GM12878 (cell line): ENCODE data around the gene CPB2. TPM values are rescaled to one million over a fixed set of nuclear protein-coding genes. Genes with fewer than 3 reads are reported as not detected.

Experiments
- ATAC-seq: fragments of 200-7000 bp; cut with Tn5 transposase; 3 replicates; pipeline ENCODE4 v1.9.1; 2020; ENCODE audit warnings: mild to moderate bottlenecking, moderate library complexity
- BruUV-seq: library from RNA; stranded (reverse); fragments of 400-500 nt; replicated peaks from 2 replicates; lab custom pipeline; 2021; lab: Mats Ljungman, UMichigan
- CTCF ChIA-PET: fragments of 300-600 bp; sonication (Branson Sonifier 250); formaldehyde crosslinking; extraction: SDS; loops from one replicate; lab custom pipeline; 2021; ENCODE audit warnings: inconsistent platforms; lab: Yijun Ruan, JAX
- POLR2A ChIA-PET: fragments of 350-600 bp; formaldehyde crosslinking; extraction: SDS; loops from one replicate; lab custom pipeline; 2021; ENCODE audit warnings: inconsistent platforms; lab: Charles Lee
- RAD21 ChIA-PET: fragments of 300-600 bp; sonication (Branson Sonifier 250); formaldehyde crosslinking; loops from one replicate; lab custom pipeline; 2023; ENCODE audit warnings: antibody characterized with exemption; ENCODE audit not compliant: unreplicated experiment; lab: Charles Lee
- SMC1A ChIA-PET: fragments of 300-600 bp; sonication (Branson Sonifier 250); formaldehyde crosslinking; loops from one replicate; lab custom pipeline; 2023; ENCODE audit not compliant: unreplicated experiment, uncharacterized antibody; lab: Charles Lee
- DNase-seq: peaks from one replicate; pipeline ENCODE4 v3.0.0-alpha.2; 2011; ENCODE audit warnings: low read depth, low spot score
- FAIRE-seq: peaks from 3 replicates; lab custom pipeline; 2011; peaks lifted over from hg19 to GRCh38; lab: Jason Lieb, UNC
- H2AFZ ChIP-seq: 2 replicates; pipeline ENCODE4 v1.6.0; 2011; ENCODE audit warnings: low read depth, low read length, control low read depth; ENCODE audit not compliant: control insufficient read depth
- H3K27ac ChIP-seq: 2 replicates; pipeline ENCODE4 v1.5.1; 2011; ENCODE audit warnings: control low read depth; ENCODE audit not compliant: control insufficient read depth, insufficient read depth
- H3K27me3 ChIP-seq, 2 experiments: replicated peaks in 1 of 2; 2 replicates each; pipeline versions ENCODE4 v1.6.0 to v1.6.1; 2011; ENCODE audit warnings: low read length in 1 of 2; ENCODE audit not compliant: control insufficient read depth in 2 of 2, insufficient read depth in 2 of 2
- H3K36me3 ChIP-seq, 2 experiments: 2 replicates each; pipeline ENCODE4 v1.5.1; 2011; ENCODE audit warnings: low read length in 1 of 2; ENCODE audit not compliant: control insufficient read depth in 2 of 2, insufficient read depth in 2 of 2
- H3K4me1 ChIP-seq: 2 replicates; pipeline ENCODE4 v1.6.1; 2011; ENCODE audit warnings: mild to moderate bottlenecking, low read length, moderate library complexity, mixed read lengths; ENCODE audit not compliant: control insufficient read depth, insufficient read depth
- H3K4me2 ChIP-seq: 2 replicates; pipeline ENCODE4 v1.6.0; 2011; ENCODE audit warnings: control low read depth; ENCODE audit not compliant: control insufficient read depth, insufficient read depth
- H3K4me3 ChIP-seq: fragments of 200-600 bp; sonication (generic); 2 replicates; pipeline ENCODE4 v1.5.1; 2016
- H3K79me2 ChIP-seq: 2 replicates; pipeline ENCODE4 v1.6.0; 2011; ENCODE audit warnings: low read length; ENCODE audit not compliant: control insufficient read depth, insufficient read depth
- H3K9ac ChIP-seq: 2 replicates; pipeline ENCODE4 v1.8.0; 2011; ENCODE audit warnings: low read length, control low read depth, mixed read lengths; ENCODE audit not compliant: control insufficient read depth, insufficient read depth
- H3K9me3 ChIP-seq: replicated peaks from 3 replicates; pipeline ENCODE4 v1.5.1; 2011; ENCODE audit warnings: mild to moderate bottlenecking, low read length; ENCODE audit not compliant: control insufficient read depth, insufficient read depth
- H4K20me1 ChIP-seq: 2 replicates; pipeline ENCODE4 v1.6.0; 2011; ENCODE audit not compliant: control insufficient read depth, insufficient read depth
- CBFB ChIP-seq: IDR thresholded peaks from 2 replicates; pipeline ENCODE4 v1.6.1; 2016; ENCODE audit warnings: antibody characterized with exemption, low read depth
- ETV6 ChIP-seq, 2 experiments: fragments of 450-650 bp in 1 of 2; IDR thresholded peaks in 1 of 2; conservative IDR thresholded peaks in 1 of 2; 2 replicates each; pipeline ENCODE4 v1.6.1; 2014; ENCODE audit warnings: antibody characterized with exemption in 1 of 2, borderline replicate concordance in 1 of 2, low read depth in 1 of 2, mild to moderate bottlenecking in 1 of 2, moderate library complexity in 1 of 2
- NFXL1 ChIP-seq: fragments of 450-650 bp; IDR thresholded peaks from 2 replicates; pipeline ENCODE4 v1.6.1; 2017; ENCODE audit warnings: antibody characterized with exemption, mild to moderate bottlenecking, borderline replicate concordance
- POLR2A ChIP-seq: IDR thresholded peaks from 2 replicates; pipeline ENCODE4 v1.6.1; 2011; ENCODE audit warnings: low read depth, mild to moderate bottlenecking, low read length
- SUPT20H ChIP-seq: IDR thresholded peaks from 2 replicates; pipeline ENCODE4 v1.6.1; 2011; ENCODE audit warnings: low read depth, mild to moderate bottlenecking, low read length, moderate library complexity, borderline replicate concordance; ENCODE audit not compliant: control insufficient read depth
- ZBED1 ChIP-seq: IDR thresholded peaks from 2 replicates; pipeline ENCODE4 v1.6.1; 2016; ENCODE audit warnings: borderline replicate concordance
- ZNF24 ChIP-seq: fragments of 450-650 bp; IDR thresholded peaks from 2 replicates; pipeline ENCODE4 v1.6.1; 2017; ENCODE audit warnings: antibody characterized with exemption, mild to moderate bottlenecking
- WGBS: methylation state at CpG from one replicate; pipeline ENCODE4 v1.1.6; 2016; ENCODE audit warnings: low lambda C conversion rate; ENCODE audit not compliant: insufficient replicate concordance, insufficient coverage; ENCODE audit errors: missing lambda C conversion rate; 5-methylcytosine and 5-hydroxymethylcytosine counted together
- in situ Hi-C: fragments of 300-500 bp; cut with MboI; formaldehyde crosslinking; loops from 9 replicates; pipeline ENCODE4 v1.14.3; 2018; ENCODE audit warnings: mixed read lengths
- intact Hi-C: fragments of 100-400 bp; cut with micrococcal nuclease; formaldehyde crosslinking; loops from one replicate; pipeline ENCODE4 v1.14.2; 2022; ENCODE audit not compliant: unreplicated experiment
- polyA plus RNA-seq, 11 experiments: library from polyadenylated mRNA; depleted of rRNA in 4 of 11; unstranded in 6 of 11; stranded (reverse) in 5 of 11; fragments of >200 nt; fragmentation: Nextera tagmentation in 4 of 11; fragmentation: Illumina TruSeq in 1 of 11; extraction: Ambion mirVana in 4 of 11; extraction: Trizol in 1 of 11; gene quantifications; 1 replicate in 1 of 11; 2 replicates in 10 of 11; pipeline versions ENCODE4 v1.2.1 to v1.2.3, GENCODE V29; 2011 to 2016; ENCODE audit warnings: inconsistent platforms in 2 of 11, missing spikeins in 2 of 11, low read depth in 1 of 11
- total RNA-seq, 4 experiments: library from RNA; depleted of rRNA in 3 of 4; stranded (reverse); fragments of >200 nt in 3 of 4; fragmentation: Illumina TruSeq in 1 of 4; extraction: Trizol in 1 of 4; gene quantifications; 2 replicates each; pipeline versions ENCODE4 v1.2.1 to v1.2.3, GENCODE V29; 2013 to 2021

The CPB2 gene
- total and polyA plus RNA-seq, 10 of the 15 experiments (the other 5 are each of a cell fraction or from before 2014, with no cell fraction given) = 0.05 to 0.87 (median 0.13) TPM; not detected in 3

DNA sequence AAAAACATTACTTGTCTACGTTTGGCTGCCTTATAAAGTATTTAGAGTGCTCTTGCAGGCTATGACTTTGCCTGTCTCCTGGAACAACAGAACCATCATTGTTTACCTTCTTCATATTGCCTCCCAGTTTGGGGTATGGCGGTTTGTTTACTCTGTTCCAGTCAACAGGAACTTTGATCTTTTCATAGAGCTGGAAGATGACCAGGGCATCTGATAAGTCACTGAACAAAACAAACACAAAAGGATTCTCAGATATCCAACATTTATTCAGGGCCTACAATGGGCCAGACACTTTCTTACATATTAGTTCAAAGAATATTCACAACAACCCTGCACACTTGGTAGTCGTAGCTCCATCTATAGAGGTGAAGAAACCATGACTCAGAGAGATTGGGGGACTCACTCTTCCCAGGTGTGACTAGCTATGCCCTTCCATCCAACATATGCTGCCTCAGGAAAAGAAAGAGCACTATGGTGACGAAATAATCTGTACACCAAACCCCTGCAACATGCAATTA is 38.4 kb upstream of the CPB2 start:
- RAD21 ChIA-PET = no interaction called here
- no peak overlapping the region for H3K4me2 ChIP-seq
- TF ChIP-seq ZBED1 = no peak
- TF ChIP-seq ETV6 (conservative IDR thresholded peaks at IDR 0.05 in 1 of 2, IDR thresholded peaks at IDR 0.05 in 1 of 2; ENCODE audit: borderline replicate concordance in 1 of 2, low read depth in 1 of 2) = no peak
- no peak for TF ChIP-seq SUPT20H
- TF ChIP-seq POLR2A = 0 out of 2 replicates have a peak, but pooled peaks have one; percentile 20
- TF ChIP-seq CBFB = no peak
- no peak for TF ChIP-seq ZNF24
- TF ChIP-seq, all 136 proteins: peak for 1
- intact Hi-C loops = no loop called here
- Histone ChIP-seq H3K9ac (no peak overlapping the region), H4K20me1 (no peaks in the 10 kb centered on the region), H3K4me3 (no peak overlapping the region), H3K36me3 (peaks cover 19 to 59% of the 10 kb centered on the region in 2 experiments), H3K27me3 (no peaks in the 10 kb centered on the region), H3K27ac (no peak overlapping the region), H2AFZ (no peak overlapping the region), H3K4me1 (no peaks in the 10 kb centered on the region), H3K79me2 (peaks cover 6% of the 10 kb centered on the region), H3K9me3 (no peaks in the 10 kb centered on the region)
- ATAC-seq = no peak; the same call in 2 of the 3 replicates
- 67% methylated on average over 4 of the region's 4 CpGs for WGBS
- no peak for FAIRE-seq
- POLR2A ChIA-PET = no interaction called here
- SMC1A ChIA-PET = interaction anchor here (0.5 to 2.7 kb wide), 5 partner anchors 9 to 149 kb away, joined by 3 to 12 read pairs (median 5); no protein-coding TSS in a partner anchor
- no TSS peak for BruUV-seq
- DNase-seq = no peak
- CTCF ChIA-PET = interaction anchor here (0.9 to 7.2 kb wide), 6 partner anchors 9 to 414 kb away, joined by 3 to 42 read pairs (median 4); partner anchors contain the start of gene LCP1
- in situ Hi-C loops = no loop called here

- TF ChIP-seq POLR2A = 0 out of 2 replicates have a peak, but pooled peaks have one; percentile 31
- TF ChIP-seq NFXL1 = no peak
- Histone ChIP-seq H3K4me2 (no peak overlapping the region), H3K4me1 (no peaks in the 10 kb centered on the region), H4K20me1 (no peaks in the 10 kb centered on the region), H3K4me3 (no peak overlapping the region), H3K27me3 (no peaks in the 10 kb centered on the region), H3K36me3 (peaks cover 19 to 60% of the 10 kb centered on the region in 2 experiments), H3K9me3 (no peaks in the 10 kb centered on the region), H3K9ac (no peak overlapping the region), H3K79me2 (peaks cover 6% of the 10 kb centered on the region), H2AFZ (no peak overlapping the region), H3K27ac (no peak overlapping the region)
- CTCF ChIA-PET = interaction anchor here (0.9 to 7.2 kb wide), 7 partner anchors 9 to 414 kb away, joined by 3 to 42 read pairs (median 5); partner anchors contain the start of gene LCP1
- FAIRE-seq (no peak), DNase-seq (no peak), ATAC-seq (no peak)
- intact Hi-C loops (no loop called here), in situ Hi-C loops (no loop called here)
- WGBS = 77% methylated on average over 3 of the region's 3 CpGs
- POLR2A ChIA-PET = no interaction called here
- RAD21 ChIA-PET = no interaction called here
- SMC1A ChIA-PET = interaction anchor here (0.5 to 3.1 kb wide), 10 partner anchors 8 to 402 kb away, joined by 3 to 20 read pairs (median 4); no protein-coding TSS in a partner anchor
- no TSS peak for BruUV-seq
Observed at GRCh38 chr13:46142776-46143175, 37.9 kb upstream of the CPB2 start.
